ENCODE results near the gene TSR1. TPM values are rescaled to one million over a fixed set of nuclear protein-coding genes. Genes with fewer than 3 reads are reported as not detected.

TSR1 gene
- total RNA-seq, 1 experiment from 2014 or later: 51.5 TPM

- DNase-seq (ENCODE audit: low read depth): peak; percentile 54
Observed at GRCh38 chr17:2337544-2338314, 1.5 kb upstream of the TSR1 start.

- DNase-seq (ENCODE audit: low read depth): peak; percentile 39
Observed at GRCh38 chr17:2336852-2337543, 741 bp upstream of the TSR1 start, which contains the start of gene SGSM2. Gene SGSM2 (plus strand): TSS chr17:2337501. CDS start chr17:2337689, 188 bp downstream.

GRCh38 chr17:2335726-2336214 is 487 bp downstream of the TSR1 start:
- DNase-seq (ENCODE audit: low read depth): no peak

GRCh38 chr17:2331303-2331702 is 5.0 kb downstream of the TSR1 start:
- DNase-seq (ENCODE audit: low read depth): no peak

- no peak for DNase-seq (ENCODE audit: low read depth)
Observed at GRCh38 chr17:2323629-2324314, 12.5 kb downstream of the TSR1 start.

- no peak for DNase-seq (ENCODE audit: low read depth)
Observed at GRCh38 chr17:2321399-2321798, 14.9 kb downstream of the TSR1 start.

- DNase-seq (ENCODE audit: low read depth): no peak
Observed at GRCh38 chr17:2319051-2319450, 17.2 kb downstream of the TSR1 start.

GRCh38 chr17:2317796-2318195 is 18.5 kb downstream of the TSR1 start:
- no peak for DNase-seq (ENCODE audit: low read depth)

GRCh38 chr17:2316916-2317205 is 19.4 kb downstream of the TSR1 start:
- peak; percentile 3 for DNase-seq (ENCODE audit: low read depth)

GRCh38 chr17:2312736-2313135 is 23.5 kb downstream of the TSR1 start:
- no peak for DNase-seq (ENCODE audit: low read depth)

- DNase-seq (ENCODE audit: low read depth): no peak
Observed at GRCh38 chr17:2309338-2310154, 26.7 kb downstream of the TSR1 start.

GRCh38 chr17:2304931-2305330 is 31.3 kb downstream of the TSR1 start:
- DNase-seq (ENCODE audit: low read depth): no peak

GRCh38 chr17:2303204-2304188 is 32.8 kb downstream of the TSR1 start, which contains the start of the genes SMG6 and SRR:
Gene SMG6 (minus strand): TSS chr17:2303785. CDS start chr17:2303720, 65 bp downstream.
Gene SRR (plus strand): TSS chr17:2303950. CDS start chr17:2315561, 11,611 bp downstream.
- DNase-seq (ENCODE audit: low read depth): peak; percentile 82

- DNase-seq (ENCODE audit: low read depth): no peak
Observed at GRCh38 chr17:2302778-2303203, 33.5 kb downstream of the TSR1 start.

GRCh38 chr17:2299756-2300155 is 36.5 kb downstream of the TSR1 start:
- no peak for DNase-seq (ENCODE audit: low read depth)

GRCh38 chr17:2299136-2299535 is 37.1 kb downstream of the TSR1 start:
- no peak for DNase-seq (ENCODE audit: low read depth)

- DNase-seq (ENCODE audit: low read depth): no peak
Observed at GRCh38 chr17:2297023-2297422, 39.2 kb downstream of the TSR1 start.

GRCh38 chr17:2295575-2295974 is 40.7 kb downstream of the TSR1 start:
- DNase-seq (ENCODE audit: low read depth): no peak

GRCh38 chr17:2292100-2292499 is 44.2 kb downstream of the TSR1 start:
- DNase-seq (ENCODE audit: low read depth): no peak

- no peak for DNase-seq (ENCODE audit: low read depth)
Observed at GRCh38 chr17:2289878-2290478, 46.3 kb downstream of the TSR1 start.
